Panc1 (cell line): ENCODE results near the gene JAML. TPM values are rescaled to one million over a fixed set of nuclear protein-coding genes. Genes with fewer than 3 reads are reported as not detected.

Experiments used
- ATAC-seq: fragments of 200-7000 bp; cut with Tn5 transposase; 2 replicates; pipeline ENCODE4 v1.9.1; 2020; ENCODE audit warnings: mild to moderate bottlenecking, moderate library complexity
- Bru-seq: library from RNA; stranded (reverse); fragments of 400-500 nt; gene quantifications from one replicate; lab custom pipeline; 2021; lab: Mats Ljungman, UMichigan
- BruChase-seq, 2 experiments: library from RNA; stranded (reverse); fragments of 400-500 nt; gene quantifications; one replicate each; lab custom pipeline; 2021; lab: Mats Ljungman, UMichigan
- BruUV-seq: library from RNA; stranded (reverse); fragments of 400-500 nt; replicated peaks from 2 replicates; lab custom pipeline; 2021; lab: Mats Ljungman, UMichigan
- CTCF ChIA-PET: fragments of 300-600 bp; sonication (Branson Sonifier 250); formaldehyde crosslinking; loops from one replicate; lab custom pipeline; 2022; ENCODE audit warnings: antibody characterized with exemption; lab: Charles Lee
- POLR2A ChIA-PET: fragments of 300-600 bp; sonication (Branson Sonifier 250); formaldehyde crosslinking; loops from one replicate; lab custom pipeline; 2022; ENCODE audit warnings: antibody characterized with exemption; lab: Charles Lee
- DNase-seq: peaks from one replicate; pipeline ENCODE4 v3.0.0-alpha.2; 2010; ENCODE audit warnings: low read depth, low spot score
- H3K27ac ChIP-seq: 2 replicates; pipeline ENCODE4 v1.5.1; 2011; ENCODE audit warnings: mild to moderate bottlenecking, low read length, inconsistent platforms
- H3K27me3 ChIP-seq: fragments of 200-500 bp; sonication (Bioruptor generic); 2 replicates; pipeline ENCODE4 v1.6.0; 2014; ENCODE audit warnings: low read length, inconsistent platforms; ENCODE audit not compliant: control insufficient read depth, insufficient read depth
- H3K36me3 ChIP-seq: fragments of 200-500 bp; sonication (Bioruptor generic); 2 replicates; pipeline ENCODE4 v1.5.1; 2014; ENCODE audit warnings: inconsistent platforms, mild to moderate bottlenecking, low read length, moderate library complexity; ENCODE audit not compliant: control insufficient read depth, insufficient read depth
- H3K4me1 ChIP-seq: 2 replicates; pipeline ENCODE4 v1.5.1; 2011; ENCODE audit warnings: inconsistent platforms, mild to moderate bottlenecking, low read length, moderate library complexity; ENCODE audit not compliant: control insufficient read depth, insufficient read depth
- H3K4me3 ChIP-seq, 2 experiments: 2 replicates each; pipeline ENCODE4 v1.5.1; 2011 to 2012; ENCODE audit warnings: low read depth in 2 of 2, low read length in 2 of 2, mild to moderate bottlenecking in 2 of 2, inconsistent platforms in 1 of 2, moderate library complexity in 1 of 2
- H3K9me3 ChIP-seq: fragments of 200-500 bp; sonication (Bioruptor generic); 2 replicates; pipeline ENCODE4 v1.5.1; 2014; ENCODE audit warnings: low read depth, mild to moderate bottlenecking, inconsistent platforms, low read length, moderate library complexity; ENCODE audit not compliant: control insufficient read depth, insufficient read depth
- POLR2AphosphoS5 ChIP-seq: IDR thresholded peaks from 2 replicates; pipeline ENCODE4 v1.6.1; 2012; ENCODE audit warnings: mild to moderate bottlenecking, low read depth, low read length, moderate library complexity
- SIN3A ChIP-seq: IDR thresholded peaks from 2 replicates; pipeline ENCODE4 v1.6.1; 2012; ENCODE audit warnings: low read depth, mild to moderate bottlenecking, low read length, moderate library complexity, borderline replicate concordance; ENCODE audit not compliant: insufficient read depth
- TCF7L2 ChIP-seq: IDR thresholded peaks from 2 replicates; pipeline ENCODE4 v1.6.1; 2011; ENCODE audit warnings: mild to moderate bottlenecking, low read depth, low read length, inconsistent platforms
- in situ Hi-C: cut with HindIII; loops from 2 replicates; pipeline ENCODE4 v1.10.0; 2016; ENCODE audit warnings: low sequenced_read_pairs, low pct_unique_long_range_greater_than_20kb
- intact Hi-C: fragments of 100-400 bp; cut with micrococcal nuclease; formaldehyde crosslinking; loops from one replicate; pipeline ENCODE4 v1.10.0; 2022; ENCODE audit not compliant: unreplicated experiment
- long read RNA-seq: library from polyadenylated mRNA; unstranded; transcript quantifications from one replicate; pipeline ENCODE4 v2.0.0, GENCODE V29; 2021; ENCODE audit not compliant: unreplicated experiment
- polyA plus RNA-seq: library from polyadenylated mRNA; unstranded; fragments of >200 nt; gene quantifications from one replicate; pipeline ENCODE4 v1.2.1, GENCODE V29; 2012; ENCODE audit warnings: missing spikeins; ENCODE audit not compliant: insufficient read length
- total RNA-seq: library from RNA; stranded (reverse); gene quantifications from one replicate; pipeline ENCODE4 v1.2.1, GENCODE V29; 2021; ENCODE audit not compliant: unreplicated experiment
- TF ChIP-seq, protein P1 (sequence below): fragments of 450-650 bp; IDR thresholded peaks from 2 replicates; pipeline ENCODE4 v1.5.1; 2017; ENCODE audit warnings: mild to moderate bottlenecking
- TF ChIP-seq, protein P2 (sequence below), 2 experiments: IDR thresholded peaks; 2 replicates each; pipeline ENCODE4 v1.6.1; 2011 to 2012; ENCODE audit warnings: low read depth in 2 of 2, control low read depth in 1 of 2, low read length in 1 of 2, mild to moderate bottlenecking in 1 of 2, moderate library complexity in 1 of 2; ENCODE audit not compliant: insufficient read depth in 1 of 2

The JAML gene, protein sequence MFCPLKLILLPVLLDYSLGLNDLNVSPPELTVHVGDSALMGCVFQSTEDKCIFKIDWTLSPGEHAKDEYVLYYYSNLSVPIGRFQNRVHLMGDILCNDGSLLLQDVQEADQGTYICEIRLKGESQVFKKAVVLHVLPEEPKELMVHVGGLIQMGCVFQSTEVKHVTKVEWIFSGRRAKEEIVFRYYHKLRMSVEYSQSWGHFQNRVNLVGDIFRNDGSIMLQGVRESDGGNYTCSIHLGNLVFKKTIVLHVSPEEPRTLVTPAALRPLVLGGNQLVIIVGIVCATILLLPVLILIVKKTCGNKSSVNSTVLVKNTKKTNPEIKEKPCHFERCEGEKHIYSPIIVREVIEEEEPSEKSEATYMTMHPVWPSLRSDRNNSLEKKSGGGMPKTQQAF
- total RNA-seq (0.39 TPM), Bru-seq, nascent RNA (percentile 6 among the genes with signal in this experiment), BruChase-seq, experiment 1, labeled RNA remaining after a 2-hour chase (percentile 8 among the genes with signal in this experiment), BruChase-seq, experiment 2, labeled RNA remaining after a 6-hour chase (percentile 8 among the genes with signal in this experiment)
- polyA plus RNA-seq = not detected
- long read RNA-seq = 0 reads

DNA sequence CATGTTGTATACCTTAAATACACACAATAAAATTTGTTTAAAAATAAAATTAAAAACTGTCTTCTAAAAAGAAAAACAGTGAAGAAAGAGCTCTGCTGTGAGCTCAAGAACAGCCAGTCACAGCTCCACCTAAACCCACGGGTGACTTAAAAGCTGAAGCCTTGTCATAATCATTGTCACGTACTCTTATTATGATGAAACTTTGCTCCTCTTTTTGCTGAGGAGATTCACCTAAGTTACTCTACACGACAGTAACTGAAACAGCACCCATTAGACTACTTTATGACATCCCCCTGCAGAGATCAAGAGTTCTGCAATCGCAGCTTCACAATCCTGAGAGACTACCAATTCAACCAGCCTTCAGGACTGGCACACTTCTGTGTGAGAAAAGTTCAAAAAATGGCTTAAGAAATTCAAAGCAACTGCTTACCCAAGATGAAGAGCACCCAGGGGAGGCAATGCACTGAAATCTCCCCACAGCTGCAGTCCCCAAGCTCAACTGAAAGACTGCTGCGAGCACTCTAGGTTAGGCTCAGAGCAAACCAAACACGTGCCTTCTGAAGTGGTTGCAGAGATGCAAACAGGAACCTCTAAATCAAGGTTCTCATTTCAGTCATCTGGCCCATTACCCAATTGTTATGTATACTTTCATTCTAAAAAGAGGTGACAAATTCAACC, at the start of gene JAML:
Gene JAML (minus strand): TSS at position 501 of the 678 bp plus-strand sequence. CDS start 10,145 bp downstream, outside the sequence.
- Histone ChIP-seq H3K27me3 (peaks cover 26% of the 10 kb centered on the region), H3K4me3 (no peak within 1 kb of the TSS), H3K36me3 (no peaks in the 10 kb centered on the region), H3K4me1 (no peaks in the 10 kb centered on the region), H3K27ac (no peak within 1 kb of the TSS), H3K9me3 (no peaks in the 10 kb centered on the region)
- ChIA-PET CTCF (interaction anchor here (1.1 to 1.2 kb wide), 2 partner anchors 26 kb away, joined by 3 read pairs; no protein-coding TSS in a partner anchor), POLR2A (no interaction called here)
- intact Hi-C loops (no loop called here), in situ Hi-C loops (no loop called here)
- DNase-seq (no peak), ATAC-seq (no peak)
- no TSS peak for BruUV-seq
- TF ChIP-seq TCF7L2 (no peak), SIN3A (no peak), POLR2AphosphoS5 (no peak)
- TF ChIP-seq, protein P1, sequence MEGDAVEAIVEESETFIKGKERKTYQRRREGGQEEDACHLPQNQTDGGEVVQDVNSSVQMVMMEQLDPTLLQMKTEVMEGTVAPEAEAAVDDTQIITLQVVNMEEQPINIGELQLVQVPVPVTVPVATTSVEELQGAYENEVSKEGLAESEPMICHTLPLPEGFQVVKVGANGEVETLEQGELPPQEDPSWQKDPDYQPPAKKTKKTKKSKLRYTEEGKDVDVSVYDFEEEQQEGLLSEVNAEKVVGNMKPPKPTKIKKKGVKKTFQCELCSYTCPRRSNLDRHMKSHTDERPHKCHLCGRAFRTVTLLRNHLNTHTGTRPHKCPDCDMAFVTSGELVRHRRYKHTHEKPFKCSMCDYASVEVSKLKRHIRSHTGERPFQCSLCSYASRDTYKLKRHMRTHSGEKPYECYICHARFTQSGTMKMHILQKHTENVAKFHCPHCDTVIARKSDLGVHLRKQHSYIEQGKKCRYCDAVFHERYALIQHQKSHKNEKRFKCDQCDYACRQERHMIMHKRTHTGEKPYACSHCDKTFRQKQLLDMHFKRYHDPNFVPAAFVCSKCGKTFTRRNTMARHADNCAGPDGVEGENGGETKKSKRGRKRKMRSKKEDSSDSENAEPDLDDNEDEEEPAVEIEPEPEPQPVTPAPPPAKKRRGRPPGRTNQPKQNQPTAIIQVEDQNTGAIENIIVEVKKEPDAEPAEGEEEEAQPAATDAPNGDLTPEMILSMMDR = no peak
- TF ChIP-seq, protein P2, sequence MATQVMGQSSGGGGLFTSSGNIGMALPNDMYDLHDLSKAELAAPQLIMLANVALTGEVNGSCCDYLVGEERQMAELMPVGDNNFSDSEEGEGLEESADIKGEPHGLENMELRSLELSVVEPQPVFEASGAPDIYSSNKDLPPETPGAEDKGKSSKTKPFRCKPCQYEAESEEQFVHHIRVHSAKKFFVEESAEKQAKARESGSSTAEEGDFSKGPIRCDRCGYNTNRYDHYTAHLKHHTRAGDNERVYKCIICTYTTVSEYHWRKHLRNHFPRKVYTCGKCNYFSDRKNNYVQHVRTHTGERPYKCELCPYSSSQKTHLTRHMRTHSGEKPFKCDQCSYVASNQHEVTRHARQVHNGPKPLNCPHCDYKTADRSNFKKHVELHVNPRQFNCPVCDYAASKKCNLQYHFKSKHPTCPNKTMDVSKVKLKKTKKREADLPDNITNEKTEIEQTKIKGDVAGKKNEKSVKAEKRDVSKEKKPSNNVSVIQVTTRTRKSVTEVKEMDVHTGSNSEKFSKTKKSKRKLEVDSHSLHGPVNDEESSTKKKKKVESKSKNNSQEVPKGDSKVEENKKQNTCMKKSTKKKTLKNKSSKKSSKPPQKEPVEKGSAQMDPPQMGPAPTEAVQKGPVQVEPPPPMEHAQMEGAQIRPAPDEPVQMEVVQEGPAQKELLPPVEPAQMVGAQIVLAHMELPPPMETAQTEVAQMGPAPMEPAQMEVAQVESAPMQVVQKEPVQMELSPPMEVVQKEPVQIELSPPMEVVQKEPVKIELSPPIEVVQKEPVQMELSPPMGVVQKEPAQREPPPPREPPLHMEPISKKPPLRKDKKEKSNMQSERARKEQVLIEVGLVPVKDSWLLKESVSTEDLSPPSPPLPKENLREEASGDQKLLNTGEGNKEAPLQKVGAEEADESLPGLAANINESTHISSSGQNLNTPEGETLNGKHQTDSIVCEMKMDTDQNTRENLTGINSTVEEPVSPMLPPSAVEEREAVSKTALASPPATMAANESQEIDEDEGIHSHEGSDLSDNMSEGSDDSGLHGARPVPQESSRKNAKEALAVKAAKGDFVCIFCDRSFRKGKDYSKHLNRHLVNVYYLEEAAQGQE (IDR thresholded peaks at IDR 0.05; ENCODE audit: insufficient read depth in 1 of 2, low read depth in 2 of 2, low read length in 1 of 2) = no peak

DNA sequence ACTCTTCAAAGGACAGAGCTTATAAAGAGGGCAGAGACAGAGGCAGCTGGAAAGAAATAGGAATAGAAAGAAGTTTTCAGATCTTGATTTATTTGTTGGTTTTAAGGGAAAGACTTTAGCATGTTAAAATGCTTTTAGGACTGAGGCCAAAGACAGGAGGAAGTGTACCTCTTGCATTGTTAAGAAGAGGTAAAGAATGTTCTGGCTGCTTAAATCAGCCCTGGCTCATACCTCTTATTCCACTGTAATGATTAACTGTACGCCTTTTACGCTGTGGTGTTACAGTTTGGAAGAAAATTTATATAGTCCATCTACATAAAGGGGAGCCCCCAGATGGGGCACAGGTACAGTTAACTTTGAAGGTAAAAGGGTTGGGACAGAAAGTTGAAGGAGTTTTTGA, 49.4 kb upstream of the JAML start:
- no TSS peak for BruUV-seq
- in situ Hi-C loops (no loop called here), intact Hi-C loops (no loop called here)
- no peaks in the 10 kb centered on the region for H3K9me3 ChIP-seq
- no peak overlapping the region for H3K27ac ChIP-seq
- peaks cover 4% of the 10 kb centered on the region; the same call in 1 of the 2 replicates for H3K27me3 ChIP-seq
- TF ChIP-seq POLR2AphosphoS5 (no peak), SIN3A (no peak), TCF7L2 (no peak)
- TF ChIP-seq, protein P2 (IDR thresholded peaks at IDR 0.05; ENCODE audit: insufficient read depth in 1 of 2, low read depth in 2 of 2, low read length in 1 of 2) = no peak
- TF ChIP-seq, protein P1 = no peak
- ATAC-seq (no peak), DNase-seq (no peak)
- CTCF ChIA-PET = no interaction called here
- H3K36me3 ChIP-seq = no peaks in the 10 kb centered on the region
- POLR2A ChIA-PET = interaction anchor here (0.7 kb wide), 1 partner anchor 143 kb away, joined by 3 read pairs; no protein-coding TSS in a partner anchor
- H3K4me1 ChIP-seq = no peaks in the 10 kb centered on the region
- H3K4me3 ChIP-seq = no peak overlapping the region
